GM12878 (cell line): ENCODE data around the gene PRDM15. TPM values are rescaled to one million over a fixed set of nuclear protein-coding genes. Genes with fewer than 3 reads are reported as not detected.

Experiments used
- ATAC-seq: fragments of 200-7000 bp; cut with Tn5 transposase; 3 replicates; pipeline ENCODE4 v1.9.1; 2020; ENCODE audit warnings: mild to moderate bottlenecking, moderate library complexity
- BruUV-seq: library from RNA; stranded (reverse); fragments of 400-500 nt; replicated peaks from 2 replicates; lab custom pipeline; 2021; lab: Mats Ljungman, UMichigan
- CTCF ChIA-PET: fragments of 300-600 bp; sonication (Branson Sonifier 250); formaldehyde crosslinking; extraction: SDS; loops from one replicate; lab custom pipeline; 2021; ENCODE audit warnings: inconsistent platforms; lab: Yijun Ruan, JAX
- POLR2A ChIA-PET: fragments of 350-600 bp; formaldehyde crosslinking; extraction: SDS; loops from one replicate; lab custom pipeline; 2021; ENCODE audit warnings: inconsistent platforms; lab: Charles Lee
- RAD21 ChIA-PET: fragments of 300-600 bp; sonication (Branson Sonifier 250); formaldehyde crosslinking; loops from one replicate; lab custom pipeline; 2023; ENCODE audit warnings: antibody characterized with exemption; ENCODE audit not compliant: unreplicated experiment; lab: Charles Lee
- SMC1A ChIA-PET: fragments of 300-600 bp; sonication (Branson Sonifier 250); formaldehyde crosslinking; loops from one replicate; lab custom pipeline; 2023; ENCODE audit not compliant: unreplicated experiment, uncharacterized antibody; lab: Charles Lee
- DNase-seq: peaks from one replicate; pipeline ENCODE4 v3.0.0-alpha.2; 2011; ENCODE audit warnings: low read depth, low spot score
- FAIRE-seq: peaks from 3 replicates; lab custom pipeline; 2011; peaks lifted over from hg19 to GRCh38; lab: Jason Lieb, UNC
- H2AFZ ChIP-seq: 2 replicates; pipeline ENCODE4 v1.6.0; 2011; ENCODE audit warnings: low read depth, low read length, control low read depth; ENCODE audit not compliant: control insufficient read depth
- H3K27ac ChIP-seq: 2 replicates; pipeline ENCODE4 v1.5.1; 2011; ENCODE audit warnings: control low read depth; ENCODE audit not compliant: control insufficient read depth, insufficient read depth
- H3K27me3 ChIP-seq, 2 experiments: replicated peaks in 1 of 2; 2 replicates each; pipeline versions ENCODE4 v1.6.0 to v1.6.1; 2011; ENCODE audit warnings: low read length in 1 of 2; ENCODE audit not compliant: control insufficient read depth in 2 of 2, insufficient read depth in 2 of 2
- H3K36me3 ChIP-seq, 2 experiments: 2 replicates each; pipeline ENCODE4 v1.5.1; 2011; ENCODE audit warnings: low read length in 1 of 2; ENCODE audit not compliant: control insufficient read depth in 2 of 2, insufficient read depth in 2 of 2
- H3K4me1 ChIP-seq: 2 replicates; pipeline ENCODE4 v1.6.1; 2011; ENCODE audit warnings: mild to moderate bottlenecking, low read length, moderate library complexity, mixed read lengths; ENCODE audit not compliant: control insufficient read depth, insufficient read depth
- H3K4me2 ChIP-seq: 2 replicates; pipeline ENCODE4 v1.6.0; 2011; ENCODE audit warnings: control low read depth; ENCODE audit not compliant: control insufficient read depth, insufficient read depth
- H3K4me3 ChIP-seq: fragments of 200-600 bp; sonication (generic); 2 replicates; pipeline ENCODE4 v1.5.1; 2016
- H3K79me2 ChIP-seq: 2 replicates; pipeline ENCODE4 v1.6.0; 2011; ENCODE audit warnings: low read length; ENCODE audit not compliant: control insufficient read depth, insufficient read depth
- H3K9ac ChIP-seq: 2 replicates; pipeline ENCODE4 v1.8.0; 2011; ENCODE audit warnings: low read length, control low read depth, mixed read lengths; ENCODE audit not compliant: control insufficient read depth, insufficient read depth
- H3K9me3 ChIP-seq: replicated peaks from 3 replicates; pipeline ENCODE4 v1.5.1; 2011; ENCODE audit warnings: mild to moderate bottlenecking, low read length; ENCODE audit not compliant: control insufficient read depth, insufficient read depth
- H4K20me1 ChIP-seq: 2 replicates; pipeline ENCODE4 v1.6.0; 2011; ENCODE audit not compliant: control insufficient read depth, insufficient read depth
- CBX3 ChIP-seq: fragments of 200-600 bp; sonication (generic); IDR thresholded peaks from 2 replicates; pipeline ENCODE4 v1.6.1; 2016; ENCODE audit warnings: low read depth, borderline replicate concordance
- MEF2A ChIP-seq: IDR thresholded peaks from 2 replicates; pipeline ENCODE4 v1.6.1; 2011; ENCODE audit warnings: low read depth, mild to moderate bottlenecking, low read length, moderate library complexity; ENCODE audit not compliant: insufficient read depth
- RAD51 ChIP-seq: fragments of 450-650 bp; IDR thresholded peaks from 2 replicates; pipeline ENCODE4 v1.6.1; 2016; ENCODE audit warnings: moderate library complexity, mild to moderate bottlenecking, inconsistent platforms
- ZNF274 ChIP-seq: IDR thresholded peaks from one replicate; pipeline ENCODE4 v1.8.0; 2011; ENCODE audit not compliant: insufficient read length, insufficient read depth
- WGBS: methylation state at CpG from one replicate; pipeline ENCODE4 v1.1.6; 2016; ENCODE audit warnings: low lambda C conversion rate; ENCODE audit not compliant: insufficient replicate concordance, insufficient coverage; ENCODE audit errors: missing lambda C conversion rate; 5-methylcytosine and 5-hydroxymethylcytosine counted together
- in situ Hi-C: fragments of 300-500 bp; cut with MboI; formaldehyde crosslinking; loops from 9 replicates; pipeline ENCODE4 v1.14.3; 2018; ENCODE audit warnings: mixed read lengths
- intact Hi-C: fragments of 100-400 bp; cut with micrococcal nuclease; formaldehyde crosslinking; loops from one replicate; pipeline ENCODE4 v1.14.2; 2022; ENCODE audit not compliant: unreplicated experiment
- polyA plus RNA-seq, 11 experiments: library from polyadenylated mRNA; depleted of rRNA in 4 of 11; unstranded in 6 of 11; stranded (reverse) in 5 of 11; fragments of >200 nt; fragmentation: Nextera tagmentation in 4 of 11; fragmentation: Illumina TruSeq in 1 of 11; extraction: Ambion mirVana in 4 of 11; extraction: Trizol in 1 of 11; gene quantifications; 1 replicate in 1 of 11; 2 replicates in 10 of 11; pipeline versions ENCODE4 v1.2.1 to v1.2.3, GENCODE V29; 2011 to 2016; ENCODE audit warnings: inconsistent platforms in 2 of 11, missing spikeins in 2 of 11, low read depth in 1 of 11
- total RNA-seq, 4 experiments: library from RNA; depleted of rRNA in 3 of 4; stranded (reverse); fragments of >200 nt in 3 of 4; fragmentation: Illumina TruSeq in 1 of 4; extraction: Trizol in 1 of 4; gene quantifications; 2 replicates each; pipeline versions ENCODE4 v1.2.1 to v1.2.3, GENCODE V29; 2013 to 2021
- TF ChIP-seq, protein P1 (sequence below): IDR thresholded peaks from 2 replicates; pipeline ENCODE4 v1.6.1; 2012; ENCODE audit warnings: low read length, inconsistent platforms

PRDM15 gene
- total and polyA plus RNA-seq, 10 of the 15 experiments (the other 5 are each of a cell fraction or from before 2014, with no cell fraction given) = 2.2 to 16.0 (median 8.6) TPM

DNA sequence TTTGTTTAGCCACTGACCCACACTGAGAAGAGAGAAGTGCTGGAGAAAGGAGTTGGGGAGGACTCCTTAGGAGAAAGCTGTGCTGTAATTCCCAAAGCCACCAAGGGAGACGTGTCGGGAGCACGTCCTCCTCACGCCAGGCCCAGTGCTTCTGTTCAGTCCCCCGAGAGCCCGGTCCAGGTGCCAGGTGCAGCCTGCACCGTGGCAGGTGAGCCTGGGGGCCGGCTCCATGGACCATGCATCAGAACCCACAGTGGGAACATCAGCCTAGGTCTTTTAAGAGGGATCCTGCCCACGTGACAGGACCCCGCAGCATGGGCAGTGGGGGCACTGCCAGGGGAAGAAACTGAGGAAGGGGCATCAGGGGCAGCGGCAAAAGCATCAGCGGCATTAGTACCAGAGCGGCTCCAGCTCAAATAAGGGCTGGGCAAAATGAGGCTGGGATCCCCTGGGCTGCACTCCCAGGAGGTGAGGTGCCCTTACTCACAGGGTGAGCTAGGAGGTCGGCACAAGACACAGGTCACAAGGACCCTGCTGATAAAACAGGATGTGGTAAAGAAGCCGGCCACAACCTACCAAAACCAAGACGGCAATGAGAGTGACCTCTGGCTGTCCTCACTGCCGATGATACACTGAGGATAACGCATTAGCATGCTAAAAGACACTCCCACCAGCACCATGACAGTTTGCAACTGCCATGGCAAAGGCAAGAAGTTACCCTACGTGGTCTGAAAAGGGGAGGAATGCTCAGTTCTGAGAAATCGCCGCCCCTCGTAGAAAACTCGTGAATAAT, 24.6 kb upstream of the PRDM15 start (continued):
- no peak for TF ChIP-seq CBX3

DNA sequence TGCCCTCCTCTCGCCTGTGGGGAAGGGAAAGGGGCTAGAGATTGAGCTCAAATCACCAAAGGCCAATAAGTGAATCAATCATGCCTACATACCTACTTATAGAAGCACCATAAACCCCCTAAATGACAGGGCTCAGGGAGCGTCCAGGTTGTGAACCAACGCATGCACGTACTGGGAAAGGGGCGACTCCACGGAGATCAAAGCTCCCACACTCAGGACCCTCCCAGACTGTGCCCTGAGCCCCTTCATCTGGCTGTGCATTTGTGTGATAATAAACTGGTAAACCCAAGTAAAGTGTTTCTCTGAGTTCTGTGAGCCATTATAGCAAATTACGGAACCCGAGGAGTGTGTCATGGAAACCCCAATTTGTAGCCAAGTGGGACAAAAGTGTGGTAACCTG, 23.8 kb upstream of the PRDM15 start:
- Histone ChIP-seq H3K9me3 (no peaks in the 10 kb centered on the region), H3K27ac (no peak overlapping the region), H3K79me2 (no peaks in the 10 kb centered on the region), H3K4me2 (no peak overlapping the region), H3K36me3 (peaks cover 7 to 23% of the 10 kb centered on the region in 2 experiments), H4K20me1 (no peaks in the 10 kb centered on the region), H3K27me3 (no peaks in the 10 kb centered on the region), H3K9ac (no peak overlapping the region), H3K4me1 (peaks cover 7% of the 10 kb centered on the region), H2AFZ (no peak overlapping the region), H3K4me3 (no peak overlapping the region)
- in situ Hi-C loops (no loop called here), intact Hi-C loops (loop anchor here (5.0 kb wide), 1 partner anchor 214 kb away; no protein-coding TSS in a partner anchor)
- FAIRE-seq (no peak), DNase-seq (no peak), ATAC-seq (no peak)
- ChIA-PET RAD21 (no interaction called here), CTCF (interaction anchor here (2.3 kb wide), 1 partner anchor 215 kb away, joined by 6 read pairs; no protein-coding TSS in a partner anchor), SMC1A (no interaction called here), POLR2A (no interaction called here)
- WGBS = 98% methylated on average over 8 of the region's 8 CpGs
- TF ChIP-seq, protein P1, sequence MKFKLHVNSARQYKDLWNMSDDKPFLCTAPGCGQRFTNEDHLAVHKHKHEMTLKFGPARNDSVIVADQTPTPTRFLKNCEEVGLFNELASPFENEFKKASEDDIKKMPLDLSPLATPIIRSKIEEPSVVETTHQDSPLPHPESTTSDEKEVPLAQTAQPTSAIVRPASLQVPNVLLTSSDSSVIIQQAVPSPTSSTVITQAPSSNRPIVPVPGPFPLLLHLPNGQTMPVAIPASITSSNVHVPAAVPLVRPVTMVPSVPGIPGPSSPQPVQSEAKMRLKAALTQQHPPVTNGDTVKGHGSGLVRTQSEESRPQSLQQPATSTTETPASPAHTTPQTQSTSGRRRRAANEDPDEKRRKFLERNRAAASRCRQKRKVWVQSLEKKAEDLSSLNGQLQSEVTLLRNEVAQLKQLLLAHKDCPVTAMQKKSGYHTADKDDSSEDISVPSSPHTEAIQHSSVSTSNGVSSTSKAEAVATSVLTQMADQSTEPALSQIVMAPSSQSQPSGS = no peak
- TF ChIP-seq RAD51 = no peak
- no peak for TF ChIP-seq MEF2A
- no peak for TF ChIP-seq ZNF274
- BruUV-seq = no TSS peak
